NCI-H146 treated with DMSO at 0.1 percent for 48 hours (cell line): ENCODE measurements around the gene LCLAT1.
"Not testable (repeated sequence)": the region's sequence is repeated elsewhere in the genome, so short reads cannot be mapped to it uniquely, and the experiment has no call there.

Experiments
- DNase-seq: peaks from one replicate; lab custom pipeline; 2025; ENCODE audit not compliant: unreplicated experiment; lab: John Stamatoyannopoulos, UW

LCLAT1 gene

DNA sequence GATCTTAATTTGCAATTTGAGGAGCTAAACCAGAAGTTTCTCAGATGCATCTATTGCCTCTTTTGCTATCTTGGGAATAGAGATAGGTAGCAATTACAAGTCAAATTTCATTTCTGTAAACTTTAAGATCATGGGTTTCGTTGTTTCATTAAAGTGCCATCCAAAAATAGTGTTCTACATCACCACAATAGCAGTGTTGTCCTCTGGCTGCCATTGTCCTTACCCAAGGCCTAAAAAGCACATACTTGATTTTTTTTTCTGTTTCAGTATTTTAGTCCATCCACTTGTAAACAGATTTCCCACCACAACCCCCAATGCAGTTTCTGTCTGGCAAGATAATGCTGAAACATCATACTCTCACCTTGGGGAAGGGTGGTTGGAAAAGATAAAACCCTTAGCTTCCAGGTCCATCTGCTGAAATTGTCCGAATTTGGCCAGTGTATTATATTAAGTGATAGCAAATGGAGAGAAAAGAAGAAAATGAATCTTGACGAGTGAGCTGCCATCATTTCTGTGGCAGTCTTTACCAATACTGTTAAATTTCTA, 136.2 kb downstream of the LCLAT1 start:
- no peak for DNase-seq

DNA sequence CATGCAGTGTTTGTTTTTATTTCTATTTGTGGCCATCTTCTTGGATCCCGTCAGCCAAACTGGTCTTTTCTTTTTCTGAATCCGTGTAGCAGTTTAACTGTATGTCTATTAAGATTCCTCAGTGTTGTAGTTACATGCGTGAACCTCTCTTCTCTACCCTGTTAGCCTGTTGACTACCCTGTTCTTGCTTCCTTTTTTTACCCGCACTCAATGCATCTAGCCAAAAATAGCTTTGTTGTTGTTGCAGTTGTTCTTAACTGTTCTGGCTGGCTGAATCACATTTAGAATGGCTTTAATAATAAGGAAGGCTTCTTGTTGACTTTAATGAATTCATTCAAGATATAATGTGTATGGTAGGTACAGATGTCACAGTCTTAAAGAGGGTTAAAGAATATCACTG, 137.1 kb downstream of the LCLAT1 start:
- DNase-seq, result no peak

GRCh38 chr2:30588994-30589393, 141.9 kb downstream of the LCLAT1 start:
- DNase-seq, result no peak

- no peak for DNase-seq
Observed at GRCh38 chr2:30590407-30590806, 143.4 kb downstream of the LCLAT1 start.

DNA sequence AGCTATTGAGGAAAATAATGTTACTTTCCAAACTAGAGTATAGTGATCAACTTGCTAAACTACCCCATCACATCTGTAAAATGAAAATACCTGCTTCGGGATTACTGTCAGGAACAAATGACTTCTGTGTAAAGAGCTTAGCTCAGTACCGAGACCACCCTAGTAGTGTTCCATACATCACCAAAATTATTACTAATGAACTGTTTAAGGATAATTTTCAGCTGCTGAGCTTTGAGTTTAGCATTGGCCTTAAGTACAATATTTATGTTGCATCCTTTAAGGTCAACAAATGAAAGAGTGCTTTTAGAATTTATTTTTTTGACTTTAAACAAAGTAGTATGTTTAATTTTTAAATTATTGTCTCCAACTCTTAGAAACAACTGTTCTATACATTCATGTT, 144.1 kb downstream of the LCLAT1 start:
- no peak for DNase-seq

DNA sequence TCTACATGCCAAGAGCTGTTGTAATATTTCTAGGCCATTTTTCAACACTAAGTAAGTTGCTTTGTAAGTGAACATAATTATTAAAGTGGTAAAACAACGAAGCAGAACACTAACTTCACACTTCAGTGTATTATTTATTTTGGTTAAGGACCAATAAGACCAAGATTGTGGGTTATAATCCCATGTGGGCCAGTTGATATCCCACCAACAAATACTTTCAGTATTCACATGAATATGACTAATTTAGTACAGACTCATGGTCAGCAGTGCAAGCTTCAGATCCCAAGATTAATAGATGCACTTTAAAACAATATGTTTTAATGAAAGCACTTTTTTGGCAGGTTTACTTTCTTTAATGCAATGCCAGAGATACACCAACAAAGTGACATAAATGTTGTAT, 154.3 kb downstream of the LCLAT1 start:
- no peak for DNase-seq

DNA sequence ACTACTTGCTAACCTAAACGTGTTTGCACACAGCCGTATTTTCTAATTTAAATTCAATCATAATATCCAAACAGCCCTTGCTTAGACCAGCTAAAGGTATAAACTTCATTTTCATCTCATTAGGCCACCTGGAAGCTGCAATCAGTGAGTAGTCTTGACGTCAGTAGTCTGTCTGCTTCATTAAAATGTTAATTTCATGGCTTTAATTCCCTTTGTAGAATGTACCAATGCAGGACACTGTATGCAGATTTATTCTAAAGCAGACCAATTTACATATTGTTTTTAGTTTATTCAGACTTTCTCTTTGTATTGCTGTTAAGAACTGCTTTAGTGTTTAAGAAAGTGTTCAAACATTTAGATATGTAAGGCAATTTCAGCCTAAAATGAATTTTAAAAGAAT, 158.2 kb downstream of the LCLAT1 start:
- DNase-seq, result no peak

- DNase-seq, result no peak
Observed at GRCh38 chr2:30608643-30609042, 161.6 kb downstream of the LCLAT1 start.

DNA sequence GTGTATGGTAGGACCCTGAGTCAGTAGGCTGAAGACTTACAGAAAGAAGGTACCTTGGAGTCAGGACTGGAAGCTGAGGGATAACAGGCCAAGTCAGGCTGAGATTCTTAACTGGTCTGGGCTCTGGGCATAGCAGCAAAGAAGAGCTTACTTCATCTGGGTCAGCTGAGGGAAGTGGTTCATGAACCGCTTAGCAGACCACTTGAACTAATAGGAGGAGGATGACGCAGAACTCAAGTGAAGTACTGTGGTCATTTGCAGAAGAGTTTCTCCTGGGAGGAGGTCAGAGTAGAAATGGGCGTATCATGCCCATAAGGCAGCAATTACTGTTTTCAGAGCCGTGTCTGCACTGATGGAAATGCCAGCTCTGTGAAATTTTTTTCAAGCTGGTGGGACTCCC, 164.5 kb downstream of the LCLAT1 start:
- no peak for DNase-seq

GRCh38 chr2:30612371-30612770, 165.3 kb downstream of the LCLAT1 start:
- DNase-seq, result peak; percentile 15

GRCh38 chr2:30613001-30613400, 166.0 kb downstream of the LCLAT1 start:
- peak; percentile 46 for DNase-seq

- DNase-seq, result not testable (repeated sequence)
Observed at GRCh38 chr2:30614227-30614626, 167.2 kb downstream of the LCLAT1 start.

DNA sequence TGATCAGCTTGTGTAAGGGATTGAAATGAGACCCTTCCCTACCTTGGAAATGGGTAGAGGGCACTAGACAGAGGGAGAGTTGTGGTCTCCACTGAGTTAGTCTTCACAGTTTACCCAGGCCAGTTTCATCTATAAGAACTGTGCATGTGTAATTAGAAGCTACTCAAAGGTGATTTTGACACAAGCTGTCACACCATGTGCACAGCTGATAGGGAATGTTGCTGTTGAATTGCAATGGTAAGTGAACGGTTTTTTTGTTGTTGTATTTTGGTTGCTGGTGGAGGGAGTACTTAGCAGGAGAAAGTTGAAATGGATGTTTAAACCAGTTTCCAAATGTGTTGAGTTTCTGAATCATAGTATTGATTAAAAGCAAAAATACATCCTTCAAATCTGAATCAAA, 168.9 kb downstream of the LCLAT1 start:
- no peak for DNase-seq

GRCh38 chr2:30620102-30620501, 173.1 kb downstream of the LCLAT1 start:
- no peak for DNase-seq

- no peak for DNase-seq
Observed at GRCh38 chr2:30621836-30622235, 174.8 kb downstream of the LCLAT1 start.

DNA sequence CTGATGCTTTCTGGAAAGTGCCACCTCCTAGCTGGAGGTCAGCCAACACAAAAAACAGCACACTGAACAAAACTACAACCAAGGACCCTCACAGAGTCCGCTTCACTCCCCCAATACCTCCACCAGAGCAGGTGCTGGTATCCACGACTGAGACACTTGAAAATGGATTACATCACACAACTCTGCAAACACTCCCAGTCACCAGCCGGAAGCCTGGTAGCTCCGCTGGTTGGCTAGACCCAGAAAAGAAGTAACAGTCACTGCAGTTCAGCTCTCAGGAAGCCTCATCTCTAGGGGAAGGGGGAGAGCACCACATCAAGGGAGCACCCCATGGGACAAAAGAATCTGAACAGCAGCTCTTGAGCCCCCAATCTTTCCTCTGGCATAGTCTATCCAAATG, 175.4 kb downstream of the LCLAT1 start:
- no peak for DNase-seq

GRCh38 chr2:30625276-30625675, 178.2 kb downstream of the LCLAT1 start:
- no peak for DNase-seq

GRCh38 chr2:30625701-30626100, 178.7 kb downstream of the LCLAT1 start:
- DNase-seq, result no peak

DNA sequence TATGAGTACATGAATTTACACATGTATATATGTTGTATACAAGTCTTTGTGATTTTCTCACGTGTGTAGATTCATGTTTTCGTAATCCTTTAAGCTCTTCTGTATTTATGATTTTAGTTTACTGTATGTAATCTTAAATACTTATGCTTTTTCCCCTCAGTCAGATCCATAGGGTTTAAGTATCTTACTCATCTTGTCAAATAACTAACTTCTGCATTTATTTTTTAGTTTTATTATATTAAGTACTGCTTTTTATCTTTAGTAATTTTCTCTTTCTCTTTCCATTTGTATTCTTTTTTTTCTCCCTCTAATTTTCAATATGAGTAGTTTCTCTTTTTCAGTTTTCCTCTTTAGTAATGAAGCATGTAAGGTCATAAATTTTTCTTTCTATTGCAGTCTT, 179.4 kb downstream of the LCLAT1 start:
- no peak for DNase-seq

DNA sequence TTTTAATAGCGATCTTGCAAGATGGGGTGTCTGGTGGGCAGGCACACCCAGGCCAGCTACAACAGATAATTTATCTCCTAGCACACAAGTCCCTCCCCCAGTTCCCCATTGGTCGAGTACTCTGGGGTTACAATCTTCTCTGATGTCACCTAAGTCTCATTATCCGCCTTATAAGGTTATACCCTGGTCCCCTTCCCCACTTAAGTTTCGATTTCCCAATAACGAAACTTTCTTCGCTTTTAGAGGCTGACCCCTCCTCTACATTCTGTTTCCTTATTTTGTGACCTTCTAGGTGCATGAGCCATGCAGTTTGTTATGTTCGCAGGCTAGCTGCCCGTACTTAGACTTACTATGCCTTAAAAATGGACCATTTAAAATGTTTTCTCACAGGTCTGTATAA, 180.1 kb downstream of the LCLAT1 start:
- DNase-seq, result no peak

DNA sequence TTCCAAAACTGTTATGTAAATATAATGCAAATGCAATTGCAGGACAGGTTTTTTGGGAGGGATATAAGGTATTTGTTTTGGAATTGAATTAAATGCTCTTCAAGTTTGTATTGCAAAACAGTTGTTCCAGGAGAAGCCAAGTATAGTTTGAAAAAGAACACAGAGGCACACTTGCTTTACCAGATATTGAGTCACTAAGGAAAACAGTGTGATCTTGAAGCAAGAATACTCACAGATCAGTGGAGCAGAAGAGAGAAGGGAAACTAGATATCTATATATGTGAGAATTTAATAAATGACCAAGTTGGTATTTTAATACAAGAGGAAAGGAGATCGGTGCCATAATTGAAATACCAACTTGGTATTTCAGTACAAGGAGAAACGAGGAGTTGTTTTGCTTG, 181.3 kb downstream of the LCLAT1 start:
- DNase-seq, result no peak

- DNase-seq, result no peak
Observed at GRCh38 chr2:30629866-30630265, 182.8 kb downstream of the LCLAT1 start.

DNA sequence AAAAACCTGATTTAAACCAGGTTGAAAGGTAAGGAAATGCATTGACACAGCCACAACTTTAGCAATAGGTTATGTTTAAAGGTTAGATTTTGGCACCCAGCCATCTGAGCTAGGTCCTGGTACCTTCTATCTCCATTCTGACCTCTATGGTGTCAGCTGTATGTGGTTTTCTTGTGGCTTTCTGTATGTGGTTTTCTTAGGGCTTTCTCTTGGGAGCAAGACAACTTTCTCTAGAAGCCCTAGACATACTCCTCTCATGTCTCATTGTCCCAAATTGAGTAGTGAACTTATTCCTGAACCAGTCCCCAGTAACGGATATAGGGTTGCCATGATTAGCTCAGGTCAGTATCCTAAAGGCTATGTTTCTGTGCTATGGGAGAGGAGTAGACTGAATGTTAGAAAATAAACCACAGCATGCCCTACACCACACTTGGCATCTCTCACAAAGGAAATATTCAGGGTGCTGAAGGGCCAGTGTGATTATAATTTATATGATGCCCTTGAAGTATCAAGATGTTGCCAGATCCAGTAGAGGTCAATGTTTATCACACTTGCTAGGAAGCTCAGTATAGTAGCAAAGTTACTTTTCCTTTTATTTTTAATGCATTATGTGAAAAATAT, 184.1 kb downstream of the LCLAT1 start:
- DNase-seq, result no peak
